Mesenchymal stem cell (in vitro differentiated cells and primary cell): ENCODE measurements around the gene ALG14.
A peak's percentile ranks its signal among the peaks of the same experiment; 100 is the strongest.

Source experiments
- DNase-seq: peaks from one replicate; pipeline ENCODE4 v3.0.0-alpha.2; 2013
- H2AFZ ChIP-seq: one replicate; pipeline ENCODE4 v1.6.1; 2013; ENCODE audit warnings: low read depth, mild to moderate bottlenecking, control low read depth, inconsistent platforms, low read length, moderate library complexity
- H2AK5ac ChIP-seq: 2 replicates; pipeline ENCODE4 v1.6.1; 2013; ENCODE audit warnings: low read length, moderate library complexity, mild to moderate bottlenecking, inconsistent platforms; ENCODE audit not compliant: severe bottlenecking
- H2BK120ac ChIP-seq: one replicate; pipeline ENCODE4 v1.6.1; 2013; ENCODE audit warnings: low read depth, mild to moderate bottlenecking, inconsistent platforms, low read length, moderate library complexity
- H2BK12ac ChIP-seq, 2 experiments: one replicate each; pipeline ENCODE4 v1.6.1; 2013; ENCODE audit warnings: inconsistent platforms in 2 of 2, low read length in 2 of 2, mild to moderate bottlenecking in 2 of 2, moderate library complexity in 2 of 2, control low read depth in 1 of 2
- H2BK15ac ChIP-seq: one replicate; pipeline ENCODE4 v1.6.1; 2013; ENCODE audit warnings: mild to moderate bottlenecking, low read depth, inconsistent platforms; ENCODE audit not compliant: poor library complexity, severe bottlenecking
- H2BK5ac ChIP-seq: 2 replicates; pipeline ENCODE4 v1.6.1; 2013; ENCODE audit warnings: low read depth, mild to moderate bottlenecking, low read length, control low read depth, inconsistent platforms; ENCODE audit not compliant: poor library complexity, severe bottlenecking
- H3K14ac ChIP-seq, 2 experiments: one replicate each; pipeline ENCODE4 v1.6.1; 2013; ENCODE audit warnings: inconsistent platforms in 2 of 2, low read length in 2 of 2, control low read depth in 1 of 2, mild to moderate bottlenecking in 1 of 2, moderate library complexity in 1 of 2
- H3K18ac ChIP-seq, 2 experiments: one replicate each; pipeline ENCODE4 v1.6.1; 2013; ENCODE audit warnings: inconsistent platforms in 2 of 2, low read length in 2 of 2, control low read depth in 1 of 2, low read depth in 1 of 2, mild to moderate bottlenecking in 1 of 2
- H3K23ac ChIP-seq, 2 experiments: one replicate each; pipeline ENCODE4 v1.6.1; 2013; ENCODE audit warnings: inconsistent platforms in 2 of 2, low read length in 2 of 2, mild to moderate bottlenecking in 2 of 2, moderate library complexity in 2 of 2, control low read depth in 1 of 2
- H3K27ac ChIP-seq: 2 replicates; pipeline ENCODE4 v1.5.1; 2013; ENCODE audit warnings: mild to moderate bottlenecking, moderate library complexity, low read length, control low read depth, inconsistent platforms; ENCODE audit not compliant: poor library complexity, severe bottlenecking
- H3K27me3 ChIP-seq, 2 experiments: 2 replicates each; pipeline versions ENCODE4 v1.6.1 to v1.7.0; 2013; ENCODE audit warnings: low read length in 2 of 2, mild to moderate bottlenecking in 2 of 2, moderate library complexity in 2 of 2, control low read depth in 1 of 2, inconsistent platforms in 1 of 2; ENCODE audit not compliant: control insufficient read depth in 1 of 2, insufficient read depth in 1 of 2
- H3K36me3 ChIP-seq, 2 experiments: 2 replicates each; pipeline versions ENCODE4 v1.6.1 to v1.7.0; 2013; ENCODE audit warnings: low read length in 2 of 2, control low read depth in 1 of 2, inconsistent platforms in 1 of 2, low read depth in 1 of 2, mild to moderate bottlenecking in 1 of 2; ENCODE audit not compliant: insufficient read depth in 2 of 2, control insufficient read depth in 1 of 2
- H3K4ac ChIP-seq, 2 experiments: one replicate each; pipeline ENCODE4 v1.6.1; 2013; ENCODE audit warnings: inconsistent platforms in 2 of 2, low read length in 2 of 2, mild to moderate bottlenecking in 2 of 2, moderate library complexity in 2 of 2, control low read depth in 1 of 2, low read depth in 1 of 2
- H3K4me1 ChIP-seq: 2 replicates; pipeline ENCODE4 v1.6.1; 2013; ENCODE audit warnings: low read depth, low read length, control low read depth; ENCODE audit not compliant: control insufficient read depth, insufficient read depth
- H3K4me2 ChIP-seq: 2 replicates; pipeline ENCODE4 v1.6.1; 2013; ENCODE audit warnings: low read length, mild to moderate bottlenecking, inconsistent platforms; ENCODE audit not compliant: poor library complexity, severe bottlenecking
- H3K4me3 ChIP-seq, 2 experiments: 2 replicates each; pipeline versions ENCODE4 v1.5.1 to v1.7.0; 2013; ENCODE audit warnings: low read length in 2 of 2, mild to moderate bottlenecking in 2 of 2, control low read depth in 1 of 2, low read depth in 1 of 2; ENCODE audit not compliant: insufficient read depth in 1 of 2
- H3K79me1 ChIP-seq: replicated peaks from 2 replicates; pipeline ENCODE4 v1.6.1; 2013; ENCODE audit warnings: mild to moderate bottlenecking, control low read depth, low read length, inconsistent platforms; ENCODE audit not compliant: poor library complexity, severe bottlenecking
- H3K9ac ChIP-seq: 2 replicates; pipeline ENCODE4 v1.7.0; 2013; ENCODE audit warnings: mild to moderate bottlenecking, low read length, moderate library complexity
- H3K9me3 ChIP-seq: 2 replicates; pipeline ENCODE4 v1.7.0; 2013; ENCODE audit warnings: mild to moderate bottlenecking, low read length; ENCODE audit not compliant: control insufficient read depth
- H4K8ac ChIP-seq: one replicate; pipeline ENCODE4 v1.6.1; 2013; ENCODE audit warnings: inconsistent platforms, mild to moderate bottlenecking, low read length, moderate library complexity
- H4K91ac ChIP-seq: one replicate; pipeline ENCODE4 v1.6.1; 2013; ENCODE audit warnings: mild to moderate bottlenecking, low read length, inconsistent platforms
- WGBS: methylation state at CpG from one replicate; pipeline ENCODE4 v1.1.7; 2013; ENCODE audit warnings: mixed read lengths; 5-methylcytosine and 5-hydroxymethylcytosine counted together

ALG14 gene

DNA sequence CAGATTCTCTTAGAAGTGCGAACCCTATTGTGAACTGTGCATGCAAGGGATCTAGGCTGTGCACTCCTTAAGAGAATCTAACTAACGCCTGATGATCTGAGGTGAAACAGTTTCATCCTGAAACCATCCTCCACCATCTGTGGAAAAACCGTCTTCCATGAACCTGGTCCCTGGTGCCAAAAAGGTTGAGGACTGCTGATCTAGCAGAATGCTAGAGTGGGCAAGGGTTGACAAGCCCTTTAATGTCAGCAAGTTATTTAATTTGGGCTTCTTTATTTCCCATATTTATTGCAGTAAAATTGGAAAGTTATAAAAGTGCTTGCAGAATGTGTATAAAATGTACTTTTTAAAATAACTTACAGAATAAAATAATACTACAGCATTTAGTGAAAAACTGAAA lies 26.4 kb downstream of the ALG14 start:
- Histone ChIP-seq H3K27me3 (no peaks in the 10 kb centered on the region), H3K4me3 (no peak overlapping the region), H3K4ac (no peak overlapping the region), H3K4me1 (peaks cover 1% of the 10 kb centered on the region), H3K79me1 (peaks cover 8% of the 10 kb centered on the region), H2BK12ac (no peak overlapping the region), H3K4me2 (no peak overlapping the region), H3K14ac (no peak overlapping the region), H2AFZ (no peak overlapping the region), H3K36me3 (no peaks in the 10 kb centered on the region), H2BK5ac (no peak overlapping the region), H3K18ac (no peak overlapping the region), H3K9ac (no peak overlapping the region), H2BK15ac (no peak overlapping the region), H3K27ac (no peak overlapping the region), H4K91ac (no peak overlapping the region), H4K8ac (no peak overlapping the region), H2AK5ac (no peak overlapping the region), H3K23ac (no peak overlapping the region), H3K9me3 (no peaks in the 10 kb centered on the region), H2BK120ac (no peak overlapping the region)
- no peak for DNase-seq
- WGBS: 89% methylated on average over 3 of the region's 3 CpGs

DNA sequence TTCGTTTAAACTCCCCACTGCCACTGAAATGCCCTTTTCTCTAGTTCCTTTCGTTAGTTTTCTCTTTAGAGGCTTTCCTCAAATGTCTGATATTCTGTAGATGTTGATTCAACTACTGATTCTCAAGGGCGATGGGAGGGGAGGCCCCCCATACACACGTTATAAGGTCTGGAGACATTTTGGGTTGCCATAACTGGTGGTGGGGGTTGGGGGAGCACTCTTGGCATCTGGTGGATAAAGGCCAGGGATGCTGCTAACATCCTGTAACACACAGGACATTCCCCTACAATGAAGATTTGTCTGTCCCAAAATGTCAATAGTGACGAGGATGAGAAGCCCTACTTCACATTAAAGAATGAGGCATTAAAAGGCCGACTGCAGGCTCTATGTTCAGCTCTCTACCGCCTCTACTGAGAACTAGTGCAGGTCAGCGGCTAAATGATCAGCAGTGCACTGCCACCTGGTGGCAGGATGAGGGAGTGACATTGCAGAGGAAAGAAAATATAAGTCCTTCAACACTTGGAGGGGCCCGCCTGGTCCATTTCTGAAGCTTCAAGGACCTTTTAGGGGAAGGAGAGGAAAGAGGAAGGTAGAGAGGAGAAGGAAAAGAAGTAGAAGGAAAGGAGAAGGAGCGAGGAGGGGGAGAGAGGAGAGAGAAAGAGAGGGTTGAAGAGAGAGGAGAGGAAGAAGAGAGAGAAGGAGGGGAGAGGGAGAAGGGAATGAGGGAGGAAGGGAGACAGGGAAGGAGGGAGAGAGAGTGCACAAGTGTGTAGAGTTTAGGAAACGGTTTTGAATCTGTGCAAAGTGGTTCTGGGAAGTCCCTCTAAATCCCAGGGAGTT lies 29.4 kb downstream of the ALG14 start:
- no peak overlapping the region for H3K4me3 ChIP-seq
- 29% methylated on average over 11 of the region's 11 CpGs for WGBS
- no peak overlapping the region for H2BK5ac ChIP-seq
- H3K36me3 ChIP-seq: no peaks in the 10 kb centered on the region
- peak overlapping the region in 1 of 2 experiments; percentile 71 for H2BK12ac ChIP-seq
- H3K4me2 ChIP-seq: no peak overlapping the region
- H3K4ac ChIP-seq: peak overlapping the region in 1 of 2 experiments; percentile 12
- H2AK5ac ChIP-seq: peak overlapping the region; percentile 57
- no peak overlapping the region for H3K27ac ChIP-seq
- no peak overlapping the region for H3K23ac ChIP-seq
- H3K4me1 ChIP-seq: peaks cover 4% of the 10 kb centered on the region
- H3K79me1 ChIP-seq: peaks cover 11% of the 10 kb centered on the region
- no peak overlapping the region for H2AFZ ChIP-seq
- no peaks in the 10 kb centered on the region for H3K9me3 ChIP-seq
- peak; percentile 88 for DNase-seq
- H4K91ac ChIP-seq: no peak overlapping the region
- peak overlapping the region; percentile 16 for H4K8ac ChIP-seq
- no peak overlapping the region for H2BK15ac ChIP-seq
- H3K9ac ChIP-seq: peak overlapping the region; percentile 87
- H2BK120ac ChIP-seq: no peak overlapping the region
- H3K14ac ChIP-seq: no peak overlapping the region
- H3K18ac ChIP-seq: peak overlapping the region in 1 of 2 experiments; percentile 21
- no peaks in the 10 kb centered on the region for H3K27me3 ChIP-seq

DNA sequence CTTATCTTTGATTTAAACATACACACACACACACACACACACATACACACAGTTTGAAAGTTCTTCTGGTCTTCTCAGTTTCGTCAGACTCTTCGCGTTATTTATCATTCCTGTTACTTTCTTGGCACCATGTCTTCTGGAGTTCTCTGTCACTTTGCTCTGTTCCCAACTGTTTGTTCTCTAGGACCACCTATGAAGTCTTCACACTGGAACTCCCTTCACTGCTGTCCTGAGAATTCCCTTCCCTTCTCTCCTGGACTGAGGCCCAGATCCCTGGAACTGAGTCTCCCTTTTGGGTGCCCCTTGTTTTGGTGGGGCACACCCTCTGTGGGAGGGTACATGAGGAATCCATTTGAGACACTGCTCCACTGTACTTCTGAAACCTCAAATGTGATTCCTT lies 30.5 kb downstream of the ALG14 start:
- Histone ChIP-seq H3K27me3 (no peaks in the 10 kb centered on the region), H3K14ac (no peak overlapping the region), H3K4me3 (peak overlapping the region in 1 of 2 experiments; percentile 71), H2AFZ (no peak overlapping the region), H3K4me2 (no peak overlapping the region), H3K9ac (peak overlapping the region; percentile 87), H3K9me3 (no peaks in the 10 kb centered on the region), H2AK5ac (no peak overlapping the region), H2BK120ac (no peak overlapping the region), H3K36me3 (no peaks in the 10 kb centered on the region), H3K18ac (no peak overlapping the region), H4K8ac (peak overlapping the region; percentile 35), H3K23ac (no peak overlapping the region), H2BK15ac (no peak overlapping the region), H4K91ac (peak overlapping the region; percentile 34), H3K4me1 (peaks cover 4% of the 10 kb centered on the region), H2BK12ac (peak overlapping the region; percentile 51 to 69), H3K27ac (no peak overlapping the region), H3K79me1 (peaks cover 11% of the 10 kb centered on the region), H2BK5ac (no peak overlapping the region), H3K4ac (peak overlapping the region in 1 of 2 experiments; percentile 47)
- peak; percentile 58 for DNase-seq
- 78% methylated on average over 3 of the region's 3 CpGs for WGBS

DNA sequence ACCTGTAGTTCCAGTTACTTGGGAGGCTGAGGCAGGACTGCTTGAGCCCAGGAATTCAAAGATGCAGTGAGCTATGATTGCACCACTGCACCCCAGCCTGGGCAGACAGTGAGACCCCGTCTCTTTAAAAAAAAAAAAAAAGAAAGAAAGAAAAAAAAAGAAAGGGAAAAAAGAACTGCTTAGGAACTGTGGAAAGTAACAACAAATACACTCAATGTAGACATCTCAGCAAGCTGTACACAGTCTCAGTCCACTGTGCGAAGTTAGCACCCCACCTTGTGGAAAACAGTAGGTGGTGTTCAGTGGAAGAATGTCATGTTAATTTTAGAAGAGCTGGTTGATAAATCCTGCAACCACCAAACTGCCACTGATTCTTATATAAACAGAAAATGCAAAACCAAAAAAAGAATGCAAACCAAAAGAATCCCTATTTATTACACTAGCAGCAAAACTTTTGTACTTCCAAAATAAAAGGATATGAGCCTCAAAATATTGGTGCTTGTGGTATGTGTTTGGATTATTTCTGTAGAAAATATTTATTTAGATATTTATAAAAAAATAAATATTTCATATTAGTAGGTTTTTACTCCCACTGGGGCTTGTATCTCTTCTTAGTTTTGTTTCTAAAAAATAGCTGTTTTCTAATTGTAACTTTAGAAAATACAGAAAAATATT lies 31.1 kb downstream of the ALG14 start:
- Histone ChIP-seq H3K79me1 (peaks cover 12% of the 10 kb centered on the region), H3K14ac (no peak overlapping the region), H3K9me3 (no peaks in the 10 kb centered on the region), H2AFZ (no peak overlapping the region), H3K4me1 (peaks cover 4% of the 10 kb centered on the region), H3K18ac (no peak overlapping the region), H3K27me3 (no peaks in the 10 kb centered on the region), H3K23ac (no peak overlapping the region), H4K91ac (no peak overlapping the region), H4K8ac (no peak overlapping the region), H2AK5ac (no peak overlapping the region), H2BK120ac (no peak overlapping the region), H3K4ac (no peak overlapping the region), H3K4me2 (no peak overlapping the region), H3K36me3 (no peaks in the 10 kb centered on the region), H3K27ac (no peak overlapping the region), H3K4me3 (peak overlapping the region in 1 of 2 experiments; percentile 71), H2BK15ac (no peak overlapping the region), H2BK5ac (no peak overlapping the region), H2BK12ac (no peak overlapping the region), H3K9ac (peak overlapping the region; percentile 87)
- no CpG with 5 or more reads among the region's 2 CpGs for WGBS
- DNase-seq: peak; percentile 89
